HL-60/S4 (cell line): ENCODE data around the gene PNKD.
"Not testable (repeated sequence)": the region's sequence is repeated elsewhere in the genome, so short reads cannot be mapped to it uniquely, and the experiment has no call there.

Experiments
- in situ Hi-C: fragments of 300-500 bp; cut with MboI; formaldehyde crosslinking; loops from 2 replicates; pipeline ENCODE4 v1.14.3; 2022; ENCODE audit warnings: low sequenced_read_pairs

The PNKD gene

GRCh38 chr2:218272531-218273212 lies 2.4 kb downstream of the PNKD start:
- in situ Hi-C loops, result no loop called here

- in situ Hi-C loops, result not testable (repeated sequence)
Observed at GRCh38 chr2:218273214-218273907, 3.0 kb downstream of the PNKD start.

GRCh38 chr2:218273908-218274249 lies 3.6 kb downstream of the PNKD start:
- in situ Hi-C loops, result no loop called here

GRCh38 chr2:218274586-218274985 lies 4.3 kb downstream of the PNKD start:
- in situ Hi-C loops, result no loop called here

DNA sequence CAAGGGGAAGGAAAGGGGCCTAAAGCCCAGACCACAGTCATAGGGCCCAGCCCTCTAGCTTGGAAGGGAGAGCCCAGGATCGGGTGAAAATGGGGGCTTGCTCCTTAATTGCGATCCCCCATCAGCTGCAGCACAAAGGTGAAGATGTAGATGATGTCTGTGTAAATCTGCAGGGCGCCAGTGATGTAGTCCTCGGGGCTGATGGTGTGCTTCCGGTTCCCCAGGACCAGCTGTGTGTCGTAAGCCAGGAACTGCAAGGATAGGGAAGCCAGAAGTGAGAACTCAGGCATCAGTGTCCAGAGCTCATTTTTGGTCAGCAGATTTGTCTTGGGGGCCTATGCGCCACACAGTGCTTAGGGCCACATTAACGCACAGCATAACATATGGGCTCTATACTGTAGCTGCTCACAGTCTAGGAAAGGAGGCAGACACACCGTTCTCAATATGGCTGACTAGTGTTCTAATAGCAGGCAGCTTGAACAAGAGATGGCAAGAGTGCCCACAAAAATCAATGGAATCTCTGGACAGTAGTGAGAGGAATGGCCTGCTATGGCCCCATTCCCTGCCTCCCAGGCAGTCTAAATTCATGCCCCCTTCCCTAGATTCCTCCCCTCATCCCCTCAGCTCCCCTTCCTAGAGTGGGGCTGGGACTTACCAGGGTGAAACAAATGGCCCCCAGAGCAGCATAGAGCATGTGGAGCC lies 5.2 kb downstream of the PNKD start:
- in situ Hi-C loops, result loop anchor here (25.0 kb wide), 1 partner anchor 387 kb away; the partner anchor contains the start of genes BCS1L, RNF25, STK36 and ZNF142

- in situ Hi-C loops, result loop anchor here (25.0 kb wide), 1 partner anchor 385 kb away; the partner anchor contains the start of genes BCS1L, RNF25, STK36 and ZNF142
Observed at GRCh38 chr2:218276986-218277755, 6.9 kb downstream of the PNKD start.

DNA sequence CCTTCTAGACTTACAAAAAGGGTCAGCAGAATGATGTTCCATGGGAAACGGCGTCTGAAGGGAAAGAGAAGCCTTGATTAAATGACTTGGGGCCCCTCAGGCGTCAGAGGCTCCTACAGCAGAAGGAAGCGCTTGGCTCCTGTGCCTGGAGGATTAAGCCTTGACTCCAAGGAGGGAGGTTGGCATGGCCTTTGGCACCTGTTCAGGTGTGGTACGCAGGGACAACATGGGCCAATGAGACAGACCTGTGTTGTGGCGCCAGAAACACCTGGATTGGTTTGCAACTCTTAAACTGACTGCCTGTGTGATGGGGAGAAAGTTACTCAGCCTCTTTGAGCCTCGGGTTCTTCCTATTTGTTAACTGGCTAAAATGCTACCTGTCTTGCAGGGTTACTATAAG lies 7.6 kb downstream of the PNKD start:
- in situ Hi-C loops, result loop anchor here (25.0 kb wide), 1 partner anchor 384 kb away; the partner anchor contains the start of genes BCS1L, RNF25, STK36 and ZNF142

- in situ Hi-C loops, result loop anchor here (25.0 kb wide), 1 partner anchor 384 kb away; the partner anchor contains the start of genes BCS1L, RNF25, STK36 and ZNF142
Observed at GRCh38 chr2:218278531-218279360, 8.4 kb downstream of the PNKD start.

DNA sequence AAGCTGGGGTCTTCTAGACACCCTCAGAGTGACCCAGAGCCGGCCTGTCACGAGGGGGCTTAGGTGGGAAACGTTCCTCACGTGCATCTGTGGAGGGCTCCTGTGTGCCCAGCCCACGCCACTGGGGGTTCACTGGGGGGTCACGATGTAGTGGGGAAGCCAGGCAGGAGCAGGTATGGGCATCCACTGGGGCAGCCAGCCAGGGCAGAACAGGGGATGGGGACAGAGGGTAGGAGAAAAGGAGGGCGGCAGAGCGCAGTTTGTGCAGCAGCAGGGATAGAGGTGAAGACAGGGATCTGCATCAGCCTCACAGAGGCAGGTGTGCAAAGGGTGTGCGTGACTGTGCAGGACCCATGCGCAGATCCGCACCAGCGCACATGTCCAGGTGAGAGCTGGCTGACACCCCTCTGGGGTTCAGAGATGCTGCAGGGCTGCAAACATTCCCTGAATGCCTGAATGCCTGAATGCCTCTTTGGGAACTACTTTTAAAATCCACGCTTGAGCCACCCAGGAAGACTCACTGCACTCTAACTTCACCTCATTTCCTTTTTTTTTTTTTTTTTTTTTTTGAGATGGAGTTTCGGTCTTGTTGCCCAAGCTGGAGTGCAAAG lies 10.0 kb downstream of the PNKD start:
- in situ Hi-C loops, result loop anchor here (25.0 kb wide), 1 partner anchor 382 kb away; the partner anchor contains the start of genes BCS1L, RNF25, STK36 and ZNF142

DNA sequence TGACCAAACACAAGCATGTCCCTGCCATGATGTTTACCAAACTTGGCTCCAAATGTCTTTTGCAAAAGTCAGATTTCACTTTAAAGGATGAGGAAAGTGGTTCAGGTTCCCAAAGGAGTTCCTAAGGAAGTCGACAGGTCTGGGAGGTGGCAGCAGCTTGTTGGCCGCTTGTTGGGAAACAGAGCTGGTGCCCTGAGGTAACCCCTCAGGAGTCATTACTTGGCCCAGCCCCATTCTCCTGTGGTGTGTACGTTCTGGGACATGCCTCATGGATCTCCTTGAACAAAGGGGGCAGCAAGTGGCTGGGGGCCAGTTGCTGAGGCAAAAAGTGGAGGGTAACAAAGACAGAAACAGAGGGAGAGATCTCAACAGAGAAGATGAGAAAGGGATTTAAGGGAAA lies 11.1 kb downstream of the PNKD start:
- in situ Hi-C loops, result loop anchor here (25.0 kb wide), 1 partner anchor 381 kb away; the partner anchor contains the start of genes BCS1L, RNF25, STK36 and ZNF142

DNA sequence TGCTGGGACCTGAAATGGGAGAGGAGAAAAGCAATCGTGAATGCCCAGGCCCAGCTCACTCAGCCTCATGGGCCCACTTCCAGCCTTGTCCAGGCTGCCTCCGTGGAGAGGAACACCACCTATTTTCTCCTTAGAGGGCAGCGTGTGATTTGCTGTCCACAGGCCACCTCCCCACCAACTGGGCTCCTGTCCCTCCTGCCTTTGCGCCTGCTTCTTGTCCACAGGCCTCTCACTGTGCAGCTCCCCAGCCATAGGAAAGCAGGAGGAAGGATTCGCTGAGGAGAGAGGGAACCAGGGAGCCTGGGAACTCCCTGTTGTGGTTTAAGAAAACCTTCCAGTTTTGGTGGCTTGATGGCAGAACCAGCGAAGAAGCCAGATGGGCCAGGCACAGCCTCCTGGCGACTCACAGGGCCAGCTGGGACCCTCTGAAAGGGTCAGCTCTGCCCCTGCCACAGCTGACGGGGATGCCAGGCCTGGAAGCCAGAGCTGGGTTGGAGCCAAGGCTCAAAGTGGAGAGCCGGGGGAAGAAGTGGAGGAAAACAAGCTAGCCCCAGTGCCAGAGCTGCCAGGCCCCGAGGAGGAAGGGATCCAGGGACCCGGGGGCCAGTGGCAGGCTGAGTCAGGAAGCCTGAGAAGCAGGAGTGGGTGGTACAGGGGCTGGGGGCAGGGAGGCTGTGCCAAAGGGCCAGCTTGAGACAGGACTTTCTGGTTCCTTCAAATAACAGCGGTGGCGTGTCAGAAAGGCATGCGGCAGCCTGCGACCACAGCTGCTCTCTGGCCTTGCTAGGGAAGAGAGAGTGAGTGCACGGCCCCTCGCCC lies 12.1 kb downstream of the PNKD start:
- in situ Hi-C loops, result loop anchor here (25.0 kb wide), 1 partner anchor 380 kb away; the partner anchor contains the start of genes BCS1L, RNF25, STK36 and ZNF142

- in situ Hi-C loops, result loop anchor here (25.0 kb wide), 1 partner anchor 378 kb away; the partner anchor contains the start of genes BCS1L, RNF25, STK36 and ZNF142
Observed at GRCh38 chr2:218284106-218284811, 13.9 kb downstream of the PNKD start.

DNA sequence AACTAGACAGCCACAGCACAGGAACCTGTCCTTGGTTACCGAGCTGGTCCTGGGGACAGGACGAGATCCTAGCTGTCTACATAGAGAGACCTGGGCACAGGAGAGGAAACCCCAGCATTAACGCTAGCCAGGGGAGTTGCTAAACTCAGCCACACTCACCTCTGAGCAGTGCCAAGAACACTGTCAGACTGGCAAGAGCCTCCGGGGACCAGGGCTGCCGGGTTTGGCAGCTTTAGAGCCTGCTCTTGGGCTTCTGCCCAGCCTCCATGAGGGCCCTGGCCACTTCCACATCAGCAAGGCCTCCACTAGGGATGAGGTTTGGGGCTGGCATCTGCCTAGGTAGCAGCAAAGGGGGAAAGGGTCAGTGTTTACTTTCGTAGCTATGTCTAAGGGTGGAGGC lies 15.3 kb downstream of the PNKD start:
- in situ Hi-C loops, result loop anchor here (25.0 kb wide), 1 partner anchor 377 kb away; the partner anchor contains the start of genes BCS1L, RNF25, STK36 and ZNF142

DNA sequence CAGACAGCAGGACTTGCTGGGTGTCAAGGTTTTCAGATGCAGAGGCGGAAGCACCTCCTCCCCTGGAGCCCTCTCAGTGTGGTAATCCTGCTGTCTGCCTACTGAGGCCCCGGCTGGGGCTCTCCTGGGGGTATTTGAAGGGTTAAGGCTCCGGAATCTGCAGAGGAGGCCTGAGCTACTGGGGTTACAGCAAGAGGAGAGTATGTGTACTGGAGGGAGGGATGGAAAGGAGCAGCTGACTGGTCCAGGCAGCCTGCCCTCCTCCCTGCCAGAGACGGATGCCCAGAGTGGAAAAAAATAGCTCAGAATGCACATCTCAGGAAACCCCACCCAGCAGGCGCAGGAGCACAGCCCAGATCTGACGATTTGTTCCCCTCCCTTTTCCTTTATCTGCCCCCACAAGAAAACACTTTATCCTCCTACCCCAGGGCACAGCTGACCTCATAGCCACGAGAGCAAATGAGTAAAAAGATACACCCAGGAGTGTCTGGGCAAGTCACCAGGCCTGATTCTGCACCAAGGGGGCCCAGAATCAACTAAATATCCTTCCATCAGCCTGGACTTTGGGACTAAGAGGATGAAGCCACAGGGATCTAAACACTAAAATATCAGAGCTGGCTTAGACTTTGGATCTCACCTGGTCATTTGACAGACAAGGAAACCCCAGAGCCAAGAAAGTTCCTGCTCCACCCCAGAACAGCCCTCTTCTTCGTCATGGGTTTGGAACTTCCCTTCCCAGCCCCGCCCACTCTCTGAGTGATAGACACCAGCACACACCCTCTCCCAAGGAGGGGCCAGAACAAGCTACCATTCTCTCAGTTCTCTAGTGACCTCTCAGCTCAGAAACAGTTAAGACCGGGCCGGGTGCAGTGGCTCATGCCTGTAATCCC lies 16.5 kb downstream of the PNKD start:
- in situ Hi-C loops, result loop anchor here (25.0 kb wide), 1 partner anchor 375 kb away; the partner anchor contains the start of genes BCS1L, RNF25, STK36 and ZNF142

DNA sequence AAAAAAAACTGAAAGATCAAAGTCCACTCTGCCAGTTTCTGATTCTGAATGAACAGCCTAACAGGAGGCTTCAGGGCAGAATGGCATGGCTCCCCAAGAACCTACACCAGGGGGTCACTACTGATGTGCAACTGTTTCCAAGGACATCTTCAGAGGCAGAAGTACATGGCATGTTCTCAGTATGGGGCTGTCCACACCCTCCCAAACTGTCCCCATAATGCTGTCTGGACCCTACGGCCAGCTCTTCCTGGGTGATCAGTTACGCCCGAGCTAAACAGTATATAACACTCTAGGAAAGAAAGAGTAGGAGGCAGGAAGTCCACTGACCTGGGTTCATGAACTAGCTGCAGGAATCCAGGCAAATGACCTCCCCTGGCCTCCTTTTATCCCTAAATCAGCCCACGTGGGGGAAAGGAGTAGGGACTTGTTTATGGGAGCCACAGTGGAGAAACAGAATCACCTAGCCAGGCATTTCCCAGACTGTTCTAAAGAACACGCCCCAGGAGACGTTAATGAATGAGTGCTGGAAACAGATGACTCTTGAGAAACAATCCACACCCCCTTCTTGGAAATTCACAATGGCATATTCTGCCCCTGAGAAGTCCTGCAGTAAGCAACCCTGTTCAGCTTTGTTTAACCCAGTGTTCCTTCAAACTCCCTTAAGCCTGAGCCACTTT lies 19.5 kb downstream of the PNKD start:
- in situ Hi-C loops, result loop anchor here (25.0 kb wide), 1 partner anchor 373 kb away; the partner anchor contains the start of genes BCS1L, RNF25, STK36 and ZNF142
